ENCODE results near the gene SOX6.
A peak's percentile ranks its signal among the peaks of the same experiment; 100 is the strongest.
"Not testable (repeated sequence)": the region's sequence is repeated elsewhere in the genome, so short reads cannot be mapped to it uniquely, and the experiment has no call there.

SOX6 gene

GRCh38 chr11:15923183-15923582 is 433.2 kb downstream of the SOX6 start:
- TF ChIP-seq, protein P1, sequence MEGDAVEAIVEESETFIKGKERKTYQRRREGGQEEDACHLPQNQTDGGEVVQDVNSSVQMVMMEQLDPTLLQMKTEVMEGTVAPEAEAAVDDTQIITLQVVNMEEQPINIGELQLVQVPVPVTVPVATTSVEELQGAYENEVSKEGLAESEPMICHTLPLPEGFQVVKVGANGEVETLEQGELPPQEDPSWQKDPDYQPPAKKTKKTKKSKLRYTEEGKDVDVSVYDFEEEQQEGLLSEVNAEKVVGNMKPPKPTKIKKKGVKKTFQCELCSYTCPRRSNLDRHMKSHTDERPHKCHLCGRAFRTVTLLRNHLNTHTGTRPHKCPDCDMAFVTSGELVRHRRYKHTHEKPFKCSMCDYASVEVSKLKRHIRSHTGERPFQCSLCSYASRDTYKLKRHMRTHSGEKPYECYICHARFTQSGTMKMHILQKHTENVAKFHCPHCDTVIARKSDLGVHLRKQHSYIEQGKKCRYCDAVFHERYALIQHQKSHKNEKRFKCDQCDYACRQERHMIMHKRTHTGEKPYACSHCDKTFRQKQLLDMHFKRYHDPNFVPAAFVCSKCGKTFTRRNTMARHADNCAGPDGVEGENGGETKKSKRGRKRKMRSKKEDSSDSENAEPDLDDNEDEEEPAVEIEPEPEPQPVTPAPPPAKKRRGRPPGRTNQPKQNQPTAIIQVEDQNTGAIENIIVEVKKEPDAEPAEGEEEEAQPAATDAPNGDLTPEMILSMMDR (IDR thresholded peaks at IDR 0.05; ENCODE audit: low read depth, low read length), result no peak
- DNase-seq (ENCODE audit: low read depth in 2 of 2), result peak in 1 of 2 donors; percentile 9
- H3K4me3 ChIP-seq (replicated peaks in 1 of 2; ENCODE audit: low read depth in 2 of 2, low read length in 2 of 2), result no peak overlapping the region

DNA sequence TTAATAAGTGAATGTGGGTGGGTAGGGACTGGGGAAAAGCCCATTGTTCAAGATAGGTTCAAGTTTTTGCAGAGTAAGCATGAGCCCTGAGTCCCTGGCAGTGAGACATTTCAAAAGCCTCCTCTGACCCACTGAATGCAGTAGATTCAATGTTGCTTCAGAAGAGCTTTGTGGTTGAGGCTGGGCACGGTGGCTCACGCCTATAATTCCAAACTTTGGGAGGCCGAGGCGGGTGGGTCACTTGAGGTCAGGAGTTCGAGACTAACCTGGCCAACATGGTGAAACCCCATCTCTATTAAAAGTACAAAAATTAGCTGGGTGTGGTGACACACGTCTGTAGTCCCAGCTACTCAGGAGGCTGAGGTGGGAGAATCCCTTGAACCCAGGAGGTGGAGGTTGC is 433.6 kb downstream of the SOX6 start:
- DNase-seq (ENCODE audit: low read depth in 2 of 2); H3K4me3 ChIP-seq (replicated peaks in 1 of 2; ENCODE audit: low read depth in 2 of 2, low read length in 2 of 2): not testable (repeated sequence)

DNA sequence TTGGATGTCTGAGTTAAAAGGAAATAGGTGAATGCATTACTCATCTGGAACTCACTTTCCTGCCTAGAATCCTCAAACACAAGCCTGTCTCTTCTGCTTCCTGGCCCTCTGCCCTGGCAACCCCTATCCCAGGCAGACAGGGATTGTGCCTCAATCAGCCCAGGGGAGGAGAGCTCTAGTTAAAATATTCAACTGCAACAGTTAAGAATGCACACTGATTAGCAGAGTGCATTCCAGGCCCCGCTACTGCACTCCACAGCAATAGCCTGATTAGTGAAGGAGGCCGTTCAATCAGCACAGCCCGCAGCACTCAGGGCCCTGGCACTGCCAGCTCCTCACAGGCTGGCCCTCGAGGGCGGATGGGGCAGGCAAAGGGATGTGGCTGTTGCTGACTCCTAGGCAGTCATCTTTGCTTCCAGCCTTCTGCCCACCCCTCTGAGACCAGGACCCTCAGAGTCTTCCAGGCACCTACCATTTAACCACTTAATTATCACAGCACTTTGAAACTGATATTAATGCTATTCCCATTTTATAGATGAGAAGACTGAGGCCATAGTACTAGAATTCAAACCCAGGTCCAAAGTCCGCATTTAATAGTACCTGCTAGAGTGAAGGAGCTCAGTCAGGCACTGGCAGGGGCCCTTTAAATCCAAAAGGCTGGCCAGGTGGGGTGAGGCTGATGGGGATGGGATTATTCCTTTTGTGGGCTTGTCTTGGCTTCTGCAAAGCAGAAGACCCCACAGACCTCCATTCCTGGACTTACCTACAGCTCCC is 435.3 kb downstream of the SOX6 start:
- TF ChIP-seq, protein P1 (IDR thresholded peaks at IDR 0.05; ENCODE audit: low read depth, low read length), result no peak
- H3K4me3 ChIP-seq (replicated peaks in 1 of 2; ENCODE audit: low read depth in 2 of 2, low read length in 2 of 2), result no peak overlapping the region
- DNase-seq (ENCODE audit: low read depth in 2 of 2), result peak in 1 of 2 donors; percentile 60

- H3K4me3 ChIP-seq (replicated peaks in 1 of 2; ENCODE audit: low read depth in 2 of 2, low read length in 2 of 2), result no peak overlapping the region
- no peak for DNase-seq (ENCODE audit: low read depth in 2 of 2)
- TF ChIP-seq, protein P1 (IDR thresholded peaks at IDR 0.05; ENCODE audit: low read depth, low read length), result no peak
Measured at GRCh38 chr11:15918674-15919073, 437.7 kb downstream of the SOX6 start.

DNA sequence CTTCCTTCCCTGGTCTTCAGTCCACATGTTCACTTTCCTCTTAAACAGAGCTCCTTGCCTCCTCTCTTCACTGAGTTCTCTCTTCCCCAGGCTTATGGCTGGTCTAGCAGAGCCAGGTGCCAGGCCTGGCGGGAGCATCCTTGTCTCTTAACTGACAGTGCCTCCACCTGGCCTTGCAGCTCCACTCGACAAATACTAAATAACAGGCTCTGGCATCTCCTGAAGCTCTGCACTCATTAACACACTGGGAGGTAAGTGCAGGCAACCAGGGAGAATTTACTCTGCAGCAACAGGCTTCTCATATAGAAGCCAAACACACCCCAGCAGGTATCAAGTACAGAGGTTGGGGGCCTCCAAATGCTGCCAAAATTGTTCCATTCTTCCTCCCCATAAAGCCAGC is 438.1 kb downstream of the SOX6 start:
- DNase-seq (ENCODE audit: low read depth in 2 of 2), result no peak
- no peak overlapping the region for H3K4me3 ChIP-seq (replicated peaks in 1 of 2; ENCODE audit: low read depth in 2 of 2, low read length in 2 of 2)
- TF ChIP-seq, protein P1 (IDR thresholded peaks at IDR 0.05; ENCODE audit: low read depth, low read length), result no peak

Data from cardiac fibroblast (primary cell).